C4-2B (cell line): Measurements from ENCODE around the gene CLMN.

Experiments
- CTCF ChIP-seq: fragments of 450-650 bp; conservative IDR thresholded peaks from 2 replicates; pipeline ENCODE4 v1.5.1; 2017; ENCODE audit warnings: mild to moderate bottlenecking
- ZFX ChIP-seq: fragments of 450-650 bp; IDR thresholded peaks from 2 replicates; pipeline ENCODE4 v1.6.1; 2017

- no peak for TF ChIP-seq CTCF
- no peak for TF ChIP-seq ZFX
These were observed 11.1 kb upstream of the CLMN start for GRCh38 chr14:95330591-95331370.
